HG03442 (cell line): ENCODE measurements around the gene LPGAT1.

Experiments used
- ATAC-seq: cut with Tn5 transposase; IDR thresholded peaks from one replicate; pipeline ENCODE4 v1.9.1; 2021; ENCODE audit warnings: mild to moderate bottlenecking, moderate library complexity; ENCODE audit not compliant: unreplicated experiment

LPGAT1 gene

GRCh38 chr1:211828584-211829342 lies 1.8 kb downstream of the LPGAT1 start:
- ATAC-seq = no peak

GRCh38 chr1:211827051-211827450 lies 3.5 kb downstream of the LPGAT1 start:
- no peak for ATAC-seq

- no peak for ATAC-seq
Observed at GRCh38 chr1:211825980-211826379, 4.6 kb downstream of the LPGAT1 start.

GRCh38 chr1:211822677-211823407 lies 7.7 kb downstream of the LPGAT1 start:
- ATAC-seq = no peak

- no peak for ATAC-seq
Observed at GRCh38 chr1:211816586-211816985, 14.0 kb downstream of the LPGAT1 start.

- ATAC-seq = no peak
Observed at GRCh38 chr1:211814313-211814712, 16.2 kb downstream of the LPGAT1 start.

GRCh38 chr1:211813590-211813989 lies 17.0 kb downstream of the LPGAT1 start:
- ATAC-seq = no peak

GRCh38 chr1:211812584-211812983 lies 18.0 kb downstream of the LPGAT1 start:
- ATAC-seq = no peak

GRCh38 chr1:211811848-211812247 lies 18.7 kb downstream of the LPGAT1 start:
- ATAC-seq = no peak

- ATAC-seq = no peak
Observed at GRCh38 chr1:211811126-211811525, 19.4 kb downstream of the LPGAT1 start.

- ATAC-seq = no peak
Observed at GRCh38 chr1:211808475-211808874, 22.1 kb downstream of the LPGAT1 start.

GRCh38 chr1:211804915-211805314 lies 25.6 kb downstream of the LPGAT1 start:
- ATAC-seq = no peak

- no peak for ATAC-seq
Observed at GRCh38 chr1:211800925-211801607, 29.5 kb downstream of the LPGAT1 start.

- no peak for ATAC-seq
Observed at GRCh38 chr1:211797994-211798393, 32.6 kb downstream of the LPGAT1 start.

GRCh38 chr1:211791979-211792378 lies 38.6 kb downstream of the LPGAT1 start:
- no peak for ATAC-seq

GRCh38 chr1:211789641-211790464 lies 40.7 kb downstream of the LPGAT1 start:
- ATAC-seq = no peak

GRCh38 chr1:211788626-211789025 lies 41.9 kb downstream of the LPGAT1 start:
- no peak for ATAC-seq

- ATAC-seq = no peak
Observed at GRCh38 chr1:211783897-211784296, 46.7 kb downstream of the LPGAT1 start.

GRCh38 chr1:211783266-211783665 lies 47.3 kb downstream of the LPGAT1 start:
- ATAC-seq = no peak

- peak; percentile 42 for ATAC-seq
Observed at GRCh38 chr1:211781260-211781659, 49.3 kb downstream of the LPGAT1 start.

- no peak for ATAC-seq
Observed at GRCh38 chr1:211775170-211775569, 55.4 kb downstream of the LPGAT1 start.
